ENCODE data around the gene SLITRK1.

Gene SLITRK1

DNA sequence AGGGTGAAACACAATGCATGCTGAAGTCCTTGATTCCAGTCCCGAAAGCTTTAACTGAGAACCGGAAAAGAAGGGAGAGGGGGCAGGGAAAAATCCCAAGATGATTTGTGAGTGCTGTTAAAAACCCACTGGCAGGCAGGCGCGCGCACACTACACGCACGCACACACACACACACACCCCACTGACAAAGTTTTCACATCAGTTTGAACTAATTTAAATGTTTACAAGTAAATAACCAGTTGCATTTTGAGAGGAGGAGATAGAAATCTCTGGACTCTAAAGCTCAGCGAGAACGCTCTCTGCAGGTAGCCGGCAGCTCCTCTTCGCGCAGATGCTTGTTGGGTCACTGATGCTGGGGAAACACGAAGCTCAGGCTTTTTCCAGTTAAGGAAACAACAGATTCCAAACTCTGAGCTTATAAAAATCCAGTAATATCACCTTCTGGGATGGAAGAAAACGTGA lies 818 bp upstream of the SLITRK1 start:
- Histone ChIP-seq H3K9me3 (no peaks in the 10 kb centered on the region), H3K27me3 (peaks cover 0 to 49% of the 10 kb centered on the region in 2 donors), H3K27ac (no peak overlapping the region), H3K36me3 (no peaks in the 10 kb centered on the region), H3K4me3 (no peak overlapping the region), H3K4me1 (peaks cover 0 to 41% (median 18%) of the 10 kb centered on the region in 4 donors)
- no peak for DNase-seq
- TF ChIP-seq, protein P1, sequence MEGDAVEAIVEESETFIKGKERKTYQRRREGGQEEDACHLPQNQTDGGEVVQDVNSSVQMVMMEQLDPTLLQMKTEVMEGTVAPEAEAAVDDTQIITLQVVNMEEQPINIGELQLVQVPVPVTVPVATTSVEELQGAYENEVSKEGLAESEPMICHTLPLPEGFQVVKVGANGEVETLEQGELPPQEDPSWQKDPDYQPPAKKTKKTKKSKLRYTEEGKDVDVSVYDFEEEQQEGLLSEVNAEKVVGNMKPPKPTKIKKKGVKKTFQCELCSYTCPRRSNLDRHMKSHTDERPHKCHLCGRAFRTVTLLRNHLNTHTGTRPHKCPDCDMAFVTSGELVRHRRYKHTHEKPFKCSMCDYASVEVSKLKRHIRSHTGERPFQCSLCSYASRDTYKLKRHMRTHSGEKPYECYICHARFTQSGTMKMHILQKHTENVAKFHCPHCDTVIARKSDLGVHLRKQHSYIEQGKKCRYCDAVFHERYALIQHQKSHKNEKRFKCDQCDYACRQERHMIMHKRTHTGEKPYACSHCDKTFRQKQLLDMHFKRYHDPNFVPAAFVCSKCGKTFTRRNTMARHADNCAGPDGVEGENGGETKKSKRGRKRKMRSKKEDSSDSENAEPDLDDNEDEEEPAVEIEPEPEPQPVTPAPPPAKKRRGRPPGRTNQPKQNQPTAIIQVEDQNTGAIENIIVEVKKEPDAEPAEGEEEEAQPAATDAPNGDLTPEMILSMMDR (IDR thresholded peaks at IDR 0.05) = no peak
- intact Hi-C loops (cut with DNase I; ENCODE audit: low total_unique reads) = no loop called here

DNA sequence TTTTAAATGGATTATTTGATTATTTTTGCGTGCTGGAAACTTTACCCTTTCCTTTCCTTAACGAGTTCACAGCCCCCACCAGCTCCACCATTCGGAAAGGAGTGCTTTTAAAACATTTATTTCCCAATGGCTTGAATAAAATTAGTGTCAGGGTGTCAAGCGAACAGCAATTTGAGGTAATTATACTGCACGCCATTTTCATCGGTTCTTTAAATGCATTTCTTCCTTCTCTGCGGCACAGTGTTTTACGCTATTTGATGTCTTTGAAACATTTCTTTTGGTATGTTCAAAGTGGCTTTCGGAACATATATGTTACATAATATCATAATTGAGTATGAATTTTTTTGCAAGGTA lies 309 bp upstream of the SLITRK1 start:
- no peak overlapping the region for H3K27ac ChIP-seq
- peaks cover 0 to 49% of the 10 kb centered on the region in 2 donors for H3K27me3 ChIP-seq
- no peak for DNase-seq
- TF ChIP-seq, protein P1 (IDR thresholded peaks at IDR 0.05) = no peak
- no peak overlapping the region for H3K4me3 ChIP-seq
- no peaks in the 10 kb centered on the region for H3K36me3 ChIP-seq
- intact Hi-C loops (cut with DNase I; ENCODE audit: low total_unique reads) = no loop called here
- H3K9me3 ChIP-seq = no peaks in the 10 kb centered on the region
- peaks cover 0 to 41% (median 18%) of the 10 kb centered on the region in 4 donors for H3K4me1 ChIP-seq

DNA sequence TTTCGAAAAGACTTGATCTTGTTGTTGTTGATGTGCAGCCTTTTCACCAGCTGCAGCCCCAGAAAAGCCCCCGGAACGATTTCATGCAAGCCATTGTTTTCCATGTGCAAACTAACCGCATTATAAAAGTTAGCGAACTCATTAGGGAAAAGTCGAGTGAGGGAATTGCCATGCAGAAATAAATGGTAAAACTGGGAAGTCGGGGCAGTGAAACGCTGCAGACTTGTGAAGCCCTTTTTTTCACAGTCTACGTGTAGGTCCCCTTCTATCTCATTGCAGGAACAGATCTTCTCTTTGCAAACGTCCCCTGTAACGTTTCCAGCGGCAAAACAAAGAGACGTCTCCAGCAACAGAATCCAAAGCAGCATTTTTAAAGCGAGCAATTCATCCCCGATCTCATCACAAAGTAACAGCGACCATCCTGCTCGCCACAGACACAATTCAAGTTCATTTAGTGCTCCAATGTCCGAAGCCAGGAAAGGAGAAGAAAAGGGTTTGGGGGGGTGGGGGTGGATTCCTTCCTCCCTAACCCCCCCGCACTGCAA lies 1.1 kb downstream of the SLITRK1 start:
- intact Hi-C loops (cut with DNase I; ENCODE audit: low total_unique reads) = no loop called here

DNA sequence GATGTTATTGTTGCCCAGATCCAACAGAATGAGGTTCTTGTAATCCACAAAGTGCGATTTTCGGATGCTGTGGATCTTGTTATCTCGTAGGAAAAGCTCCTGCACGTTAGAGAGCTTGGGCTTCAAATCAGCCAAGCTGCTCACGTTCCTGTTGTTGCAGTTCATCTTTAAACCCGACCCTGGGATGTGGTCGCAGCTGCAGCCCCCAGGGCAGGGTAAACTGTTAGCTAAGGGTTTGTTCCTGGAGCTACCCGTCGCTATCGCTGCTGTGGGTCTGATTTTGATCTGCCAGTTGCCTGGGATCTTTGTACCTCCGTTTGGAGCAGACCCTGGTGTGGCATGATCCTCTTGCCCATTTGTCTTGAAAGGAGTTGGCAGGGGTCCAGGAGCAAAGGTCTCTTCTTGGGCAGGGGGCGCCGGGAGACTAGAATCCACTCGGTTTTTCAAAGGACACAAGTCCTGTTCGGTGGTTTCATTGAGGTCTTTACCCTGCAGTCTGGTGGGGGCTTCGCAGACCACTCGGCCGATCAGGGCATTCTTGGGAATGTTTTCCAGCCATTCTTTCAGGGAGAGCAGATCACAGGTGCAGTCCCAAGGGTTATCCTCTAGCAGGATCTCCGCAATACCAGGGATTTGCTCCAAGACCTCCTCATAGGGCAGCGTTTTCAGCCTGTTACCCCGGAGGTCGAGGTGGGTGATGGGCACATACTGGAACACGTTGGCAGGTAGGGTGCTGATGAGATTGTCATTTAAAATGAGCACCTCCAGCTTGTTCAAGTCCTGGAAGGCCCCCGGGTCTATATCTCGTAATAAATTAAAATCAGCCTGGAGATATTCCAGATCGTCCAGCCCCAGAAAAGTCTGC lies 1.8 kb downstream of the SLITRK1 start:
- intact Hi-C loops (cut with DNase I; ENCODE audit: low total_unique reads) = no loop called here
- Histone ChIP-seq H3K9me3 (no peaks in the 10 kb centered on the region), H3K36me3 (no peaks in the 10 kb centered on the region), H3K4me3 (no peak overlapping the region), H3K27ac (no peak overlapping the region), H3K27me3 (peaks cover 0 to 49% of the 10 kb centered on the region in 2 donors), H3K4me1 (peaks cover 0 to 41% (median 18%) of the 10 kb centered on the region in 4 donors)
- DNase-seq = no peak
- TF ChIP-seq, protein P1 (IDR thresholded peaks at IDR 0.05) = no peak

More for the DNA sequence above, 1.1 kb downstream of the SLITRK1 start:
- peaks cover 0 to 41% (median 18%) of the 10 kb centered on the region in 4 donors for H3K4me1 ChIP-seq
- H3K27me3 ChIP-seq = peaks cover 0 to 49% of the 10 kb centered on the region in 2 donors
- no peak overlapping the region for H3K4me3 ChIP-seq
- no peak overlapping the region for H3K27ac ChIP-seq
- H3K9me3 ChIP-seq = no peaks in the 10 kb centered on the region
- TF ChIP-seq, protein P1 (IDR thresholded peaks at IDR 0.05) = no peak
- no peaks in the 10 kb centered on the region for H3K36me3 ChIP-seq
- DNase-seq = no peak

DNA sequence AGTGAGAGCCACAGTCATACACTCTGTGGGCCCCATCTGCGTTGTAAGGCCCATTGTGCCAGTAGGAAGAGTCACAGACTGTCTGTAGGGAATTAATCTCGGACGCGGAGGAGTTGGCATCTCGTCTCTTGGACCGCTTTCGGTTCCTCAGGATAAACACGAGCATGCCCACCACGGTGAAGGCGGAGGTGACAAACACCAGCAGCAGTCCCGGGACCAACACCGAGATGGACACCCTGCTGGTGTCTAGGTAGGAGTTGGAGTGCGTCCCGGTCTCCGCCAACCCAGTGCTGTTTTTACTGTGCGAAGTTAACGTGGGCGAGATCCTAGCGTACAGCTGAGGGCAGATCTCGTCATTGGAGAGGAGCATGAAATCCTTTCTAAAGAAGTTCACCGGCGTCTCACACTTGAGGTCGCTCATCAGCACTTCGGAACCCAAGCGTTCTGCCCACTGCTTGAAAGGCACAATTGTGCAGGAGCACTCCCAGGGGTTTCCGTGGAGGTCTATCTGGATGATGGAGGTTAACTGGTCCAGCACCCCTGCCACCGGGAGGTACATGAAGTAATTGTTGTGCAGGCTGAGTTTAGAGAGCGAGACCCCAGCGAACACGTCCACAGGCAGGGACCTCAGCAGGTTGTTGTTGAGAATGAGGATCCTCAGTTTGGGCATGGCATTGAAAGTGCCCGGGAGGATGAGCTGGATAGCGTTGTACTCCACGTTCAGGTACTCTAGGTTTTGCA lies 2.7 kb downstream of the SLITRK1 start:
- Histone ChIP-seq H3K4me1 (peaks cover 0 to 41% (median 18%) of the 10 kb centered on the region in 4 donors), H3K4me3 (peak overlapping the region; percentile 13 to 25), H3K27me3 (peaks cover 0 to 49% of the 10 kb centered on the region in 2 donors), H3K9me3 (no peaks in the 10 kb centered on the region), H3K36me3 (no peaks in the 10 kb centered on the region), H3K27ac (no peak overlapping the region)
- TF ChIP-seq, protein P1 (IDR thresholded peaks at IDR 0.05) = no peak
- intact Hi-C loops (cut with DNase I; ENCODE audit: low total_unique reads) = no loop called here
- DNase-seq = no peak

Measured in tibial artery (tissue), 4 donors.